ENCODE data around the gene DBP. TPM values are rescaled to one million over a fixed set of nuclear protein-coding genes. Genes with fewer than 3 reads are reported as not detected.

Gene DBP
- total and polyA plus RNA-seq, 10 of the 15 experiments (the other 5 are each of a cell fraction or from before 2014, with no cell fraction given): 2.0 to 10.6 (median 6.9) TPM

DNA sequence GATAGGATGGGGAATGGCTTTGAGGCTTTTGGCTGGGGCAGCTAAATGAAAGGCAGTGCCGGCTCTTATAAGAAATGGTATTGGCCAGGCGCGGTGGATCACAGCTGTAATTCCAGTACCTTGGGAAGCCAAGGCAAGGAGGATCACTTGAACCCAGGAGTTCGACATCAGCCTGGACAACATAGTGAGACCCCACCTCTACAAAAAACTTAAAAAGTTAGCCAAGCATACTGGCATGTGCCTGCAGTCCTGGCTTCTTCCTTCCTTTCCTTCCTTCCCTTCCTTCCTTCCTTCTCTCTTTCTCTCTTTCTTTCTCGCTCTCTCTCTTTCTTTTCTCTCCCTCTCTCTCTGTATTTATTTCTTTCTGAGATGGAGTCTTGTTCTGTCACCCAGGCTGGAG, 5.7 kb upstream of the DBP start:
- SMC1A ChIA-PET (ENCODE audit: uncharacterized antibody, unreplicated experiment): interaction anchor here (0.6 kb wide), 1 partner anchor 9 kb away, joined by 3 read pairs; no protein-coding TSS in a partner anchor
- BruUV-seq (replicated peaks): no TSS peak
- Histone ChIP-seq H3K9me3 (replicated peaks; ENCODE audit: control insufficient read depth, insufficient read depth, low read length) (no peaks in the 10 kb centered on the region), H4K20me1 (ENCODE audit: control insufficient read depth, insufficient read depth) (no peaks in the 10 kb centered on the region), H3K27ac (ENCODE audit: control insufficient read depth, insufficient read depth) (no peak overlapping the region), H3K27me3 (replicated peaks in 1 of 2; ENCODE audit: control insufficient read depth in 2 of 2, insufficient read depth in 2 of 2, low read length in 1 of 2) (no peaks in the 10 kb centered on the region), H3K4me2 (ENCODE audit: control insufficient read depth, insufficient read depth) (no peak overlapping the region), H3K36me3 (ENCODE audit: control insufficient read depth in 2 of 2, insufficient read depth in 2 of 2, low read length in 1 of 2) (no peaks in the 10 kb centered on the region), H3K4me1 (ENCODE audit: control insufficient read depth, insufficient read depth, low read length) (peaks cover 23% of the 10 kb centered on the region), H3K79me2 (ENCODE audit: control insufficient read depth, insufficient read depth, low read length) (no peaks in the 10 kb centered on the region), H3K4me3 (no peak overlapping the region), H3K9ac (ENCODE audit: control insufficient read depth, insufficient read depth, low read length) (no peak overlapping the region), H2AFZ (ENCODE audit: control insufficient read depth, low read depth, low read length) (no peak overlapping the region)
- FAIRE-seq (no peak), ATAC-seq (no peak), DNase-seq (ENCODE audit: low read depth, low spot score) (no peak)
- CTCF ChIA-PET: interaction anchor here (0.6 to 1.2 kb wide), 2 partner anchors 28 to 145 kb away, joined by 3 read pairs; no protein-coding TSS in a partner anchor
- RAD21 ChIA-PET (ENCODE audit: unreplicated experiment): no interaction called here
- WGBS (ENCODE audit: insufficient coverage, insufficient replicate concordance, low lambda C conversion rate, missing lambda C conversion rate): 65% methylated on average over 5 of the region's 5 CpGs
- TF ChIP-seq SRF (IDR thresholded peaks at IDR 0.05; ENCODE audit: low read depth in 2 of 2, low read length in 2 of 2): no peak
- TF ChIP-seq JUNB (IDR thresholded peaks at IDR 0.05): no peak
- no peak for TF ChIP-seq HSF1 (IDR thresholded peaks at IDR 0.05; ENCODE audit: low read depth, low read length)
- TF ChIP-seq USF2 (IDR thresholded peaks at IDR 0.05; ENCODE audit: borderline replicate concordance, low read depth, low read length): no peak
- no peak for TF ChIP-seq SIX5 (IDR thresholded peaks at IDR 0.05; ENCODE audit: low read depth, low read length, severe bottlenecking)
- no peak for TF ChIP-seq HCFC1 (IDR thresholded peaks at IDR 0.05; ENCODE audit: low read length)
- TF ChIP-seq CEBPB (IDR thresholded peaks at IDR 0.05; ENCODE audit: borderline replicate concordance in 1 of 2, low read depth in 2 of 2, low read length in 2 of 2): no peak
- no peak for TF ChIP-seq CHD4 (IDR thresholded peaks at IDR 0.05)
- TF ChIP-seq CREB1 (IDR thresholded peaks at IDR 0.05; ENCODE audit: low read depth): no peak
- in situ Hi-C loops (cut with MboI) (loop anchor here (25.0 kb wide), 1 partner anchor 1244 kb away; the partner anchor contains the start of genes AKT1S1, IL4I1 and TBC1D17), intact Hi-C loops (cut with micrococcal nuclease; ENCODE audit: unreplicated experiment) (no loop called here)
- POLR2A ChIA-PET: interaction anchor here (0.6 to 0.7 kb wide), 3 partner anchors 24 to 202 kb away, joined by 3 to 5 read pairs (median 4); partner anchors contain the start of genes RPL18 and SPHK2
